NCI-H82 treated with DMSO at 0.1 percent for 48 hours (cell line): ENCODE measurements around the gene DUSP12.
"Not testable (repeated sequence)": the region's sequence is repeated elsewhere in the genome, so short reads cannot be mapped to it uniquely, and the experiment has no call there.

Experiments used
- DNase-seq: peaks from one replicate; lab custom pipeline; 2025; ENCODE audit not compliant: unreplicated experiment; lab: John Stamatoyannopoulos, UW

The DUSP12 gene

GRCh38 chr1:161768986-161769672 is 19.5 kb downstream of the DUSP12 start:
- DNase-seq: no peak

- DNase-seq: not testable (repeated sequence)
Observed at GRCh38 chr1:161769673-161770045, 20.1 kb downstream of the DUSP12 start.

GRCh38 chr1:161770250-161770649 is 20.7 kb downstream of the DUSP12 start:
- DNase-seq: no peak

GRCh38 chr1:161771161-161771560 is 21.6 kb downstream of the DUSP12 start:
- DNase-seq: no peak

- no peak for DNase-seq
Observed at GRCh38 chr1:161771973-161772372, 22.4 kb downstream of the DUSP12 start.

GRCh38 chr1:161772397-161772796 is 22.8 kb downstream of the DUSP12 start:
- DNase-seq: no peak

GRCh38 chr1:161773791-161774190 is 24.2 kb downstream of the DUSP12 start:
- DNase-seq: no peak

GRCh38 chr1:161777261-161777660 is 27.7 kb downstream of the DUSP12 start:
- DNase-seq: no peak

GRCh38 chr1:161778522-161778921 is 28.9 kb downstream of the DUSP12 start:
- DNase-seq: no peak

GRCh38 chr1:161779393-161779792 is 29.8 kb downstream of the DUSP12 start:
- DNase-seq: no peak

GRCh38 chr1:161781995-161782394 is 32.4 kb downstream of the DUSP12 start:
- no peak for DNase-seq

GRCh38 chr1:161782886-161783285 is 33.3 kb downstream of the DUSP12 start:
- no peak for DNase-seq

- DNase-seq: no peak
Observed at GRCh38 chr1:161784968-161785367, 35.4 kb downstream of the DUSP12 start.

GRCh38 chr1:161787355-161787754 is 37.8 kb downstream of the DUSP12 start:
- DNase-seq: no peak

- DNase-seq: no peak
Observed at GRCh38 chr1:161790587-161791317, 41.2 kb downstream of the DUSP12 start.

- no peak for DNase-seq
Observed at GRCh38 chr1:161791904-161792655, 42.5 kb downstream of the DUSP12 start.

GRCh38 chr1:161792740-161793139 is 43.2 kb downstream of the DUSP12 start:
- DNase-seq: peak; percentile 46

GRCh38 chr1:161799792-161800191 is 50.2 kb downstream of the DUSP12 start:
- DNase-seq: no peak

- no peak for DNase-seq
Observed at GRCh38 chr1:161801955-161802354, 52.4 kb downstream of the DUSP12 start.

- no peak for DNase-seq
Observed at GRCh38 chr1:161803181-161803580, 53.6 kb downstream of the DUSP12 start.

GRCh38 chr1:161805399-161806197 is 56.0 kb downstream of the DUSP12 start:
- DNase-seq: no peak
